Measurements from ENCODE around the gene SHTN1.

SHTN1 gene

GRCh38 chr10:116836902-116837523 is 168.0 kb downstream of the SHTN1 start:
- no peak for DNase-seq (ENCODE audit: low read depth in 2 of 3, low spot score in 1 of 3)

- no peak for DNase-seq (ENCODE audit: low read depth in 2 of 3, low spot score in 1 of 3)
Measured at GRCh38 chr10:116836083-116836482, 168.9 kb downstream of the SHTN1 start.

- no peak for DNase-seq (ENCODE audit: low read depth in 2 of 3, low spot score in 1 of 3)
Measured at GRCh38 chr10:116835658-116836057, 169.3 kb downstream of the SHTN1 start.

- no peak for DNase-seq (ENCODE audit: low read depth in 2 of 3, low spot score in 1 of 3)
Measured at GRCh38 chr10:116833986-116834985, 170.7 kb downstream of the SHTN1 start.

GRCh38 chr10:116831790-116832189 is 173.2 kb downstream of the SHTN1 start:
- DNase-seq (ENCODE audit: low read depth in 2 of 3, low spot score in 1 of 3), result no peak
